SU-DHL-6 (cell line): ENCODE data around the gene CNOT1.

ENCODE experiments used
- EZH2phosphoT487 ChIP-seq: fragments of 200-600 bp; sonication (generic), shearing (Covaris generic); conservative IDR thresholded peaks from 2 replicates; pipeline ENCODE4 v1.6.1; 2018; ENCODE audit warnings: mild to moderate bottlenecking, antibody characterized with exemption, low read length, moderate library complexity, mixed read lengths
- TF ChIP-seq, protein P1 (sequence below): fragments of 200-600 bp; sonication (generic); IDR thresholded peaks from one replicate; pipeline ENCODE4 v1.5.1; 2017; ENCODE audit warnings: antibody characterized with exemption, mild to moderate bottlenecking, low read length, moderate library complexity; ENCODE audit not compliant: insufficient read depth, poor library complexity, severe bottlenecking

DNA sequence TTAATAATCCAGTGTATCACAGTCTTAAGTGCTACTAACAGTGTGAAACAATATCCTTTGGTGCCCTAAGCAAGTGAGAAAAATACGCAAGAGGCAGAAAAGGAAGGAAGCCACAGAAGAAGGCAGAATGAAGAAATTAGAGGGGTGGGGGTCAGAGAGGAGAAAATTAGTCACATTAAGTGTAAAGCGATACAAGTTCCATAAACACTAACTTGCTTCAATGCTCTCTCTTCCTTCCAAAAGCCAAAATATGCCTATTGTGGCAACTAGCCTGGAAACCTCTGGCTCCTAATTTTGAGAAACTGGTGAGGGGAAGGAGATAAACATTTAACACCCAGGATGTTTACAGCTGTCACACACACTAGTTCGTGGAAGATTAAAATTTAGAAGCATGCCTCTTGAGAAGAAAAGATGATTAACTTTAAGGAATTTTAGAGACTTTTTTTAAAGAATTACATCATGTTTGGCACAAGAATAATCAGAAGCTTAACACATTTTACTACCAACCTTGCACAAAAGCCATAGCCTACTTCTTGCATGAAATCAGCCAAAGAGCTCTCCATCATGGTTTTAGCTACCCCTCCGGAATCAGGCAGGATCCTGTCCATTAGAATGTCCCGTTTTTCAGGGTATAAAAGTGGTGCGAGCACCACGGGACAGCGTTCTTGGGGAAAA is 44.7 kb downstream of the CNOT1 start:
- TF ChIP-seq, protein P1, sequence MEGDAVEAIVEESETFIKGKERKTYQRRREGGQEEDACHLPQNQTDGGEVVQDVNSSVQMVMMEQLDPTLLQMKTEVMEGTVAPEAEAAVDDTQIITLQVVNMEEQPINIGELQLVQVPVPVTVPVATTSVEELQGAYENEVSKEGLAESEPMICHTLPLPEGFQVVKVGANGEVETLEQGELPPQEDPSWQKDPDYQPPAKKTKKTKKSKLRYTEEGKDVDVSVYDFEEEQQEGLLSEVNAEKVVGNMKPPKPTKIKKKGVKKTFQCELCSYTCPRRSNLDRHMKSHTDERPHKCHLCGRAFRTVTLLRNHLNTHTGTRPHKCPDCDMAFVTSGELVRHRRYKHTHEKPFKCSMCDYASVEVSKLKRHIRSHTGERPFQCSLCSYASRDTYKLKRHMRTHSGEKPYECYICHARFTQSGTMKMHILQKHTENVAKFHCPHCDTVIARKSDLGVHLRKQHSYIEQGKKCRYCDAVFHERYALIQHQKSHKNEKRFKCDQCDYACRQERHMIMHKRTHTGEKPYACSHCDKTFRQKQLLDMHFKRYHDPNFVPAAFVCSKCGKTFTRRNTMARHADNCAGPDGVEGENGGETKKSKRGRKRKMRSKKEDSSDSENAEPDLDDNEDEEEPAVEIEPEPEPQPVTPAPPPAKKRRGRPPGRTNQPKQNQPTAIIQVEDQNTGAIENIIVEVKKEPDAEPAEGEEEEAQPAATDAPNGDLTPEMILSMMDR = no peak
- TF ChIP-seq EZH2phosphoT487 = no peak
